NB4 (cell line): ENCODE measurements around the gene EVI2A.
A peak's percentile ranks its signal among the peaks of the same experiment; 100 is the strongest.

ENCODE experiments used
- DNase-seq: peaks from one replicate; pipeline ENCODE4 v3.0.0; 2010; ENCODE audit warnings: low read depth
- H3K4me3 ChIP-seq: one replicate; pipeline ENCODE4 v1.5.1; 2011; ENCODE audit warnings: mild to moderate bottlenecking, low read depth, low read length, moderate library complexity
- MYC ChIP-seq: IDR thresholded peaks from 2 replicates; pipeline ENCODE4 v1.6.1; 2011; ENCODE audit warnings: low read depth, low read length
- POLR2A ChIP-seq: IDR thresholded peaks from 2 replicates; pipeline ENCODE4 v1.6.1; 2011; ENCODE audit warnings: mild to moderate bottlenecking; ENCODE audit not compliant: insufficient read length; ENCODE audit errors: extremely low read depth
- TF ChIP-seq, protein P1 (sequence below): IDR thresholded peaks from one replicate; pipeline ENCODE4 v1.5.1; 2012; ENCODE audit warnings: low read depth, low read length
- TF ChIP-seq, protein P2 (sequence below): IDR thresholded peaks from 2 replicates; pipeline ENCODE4 v1.6.1; 2011; ENCODE audit warnings: low read depth, low read length

Gene EVI2A

DNA sequence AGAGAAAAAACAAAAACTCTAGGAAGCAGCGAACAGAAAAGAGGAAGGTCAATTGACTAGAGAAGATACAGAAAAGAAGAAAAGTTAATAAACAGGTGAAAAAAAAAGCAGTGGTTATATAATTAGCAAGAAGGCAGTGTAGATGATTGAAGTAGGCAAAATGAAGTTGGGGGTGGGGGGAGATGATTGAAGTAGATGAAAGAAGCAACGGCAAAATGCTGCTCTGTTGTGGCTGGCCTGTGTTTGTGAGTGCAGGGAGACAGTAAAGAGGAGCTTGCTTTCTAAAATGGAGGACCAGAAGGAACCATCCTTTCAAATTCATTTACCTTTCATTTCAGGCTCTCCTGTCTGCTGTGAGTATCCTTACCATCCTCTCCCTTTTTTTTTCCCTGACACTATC is 11.2 kb downstream of the EVI2A start:
- DNase-seq, result peak; percentile 72
- TF ChIP-seq, protein P1, sequence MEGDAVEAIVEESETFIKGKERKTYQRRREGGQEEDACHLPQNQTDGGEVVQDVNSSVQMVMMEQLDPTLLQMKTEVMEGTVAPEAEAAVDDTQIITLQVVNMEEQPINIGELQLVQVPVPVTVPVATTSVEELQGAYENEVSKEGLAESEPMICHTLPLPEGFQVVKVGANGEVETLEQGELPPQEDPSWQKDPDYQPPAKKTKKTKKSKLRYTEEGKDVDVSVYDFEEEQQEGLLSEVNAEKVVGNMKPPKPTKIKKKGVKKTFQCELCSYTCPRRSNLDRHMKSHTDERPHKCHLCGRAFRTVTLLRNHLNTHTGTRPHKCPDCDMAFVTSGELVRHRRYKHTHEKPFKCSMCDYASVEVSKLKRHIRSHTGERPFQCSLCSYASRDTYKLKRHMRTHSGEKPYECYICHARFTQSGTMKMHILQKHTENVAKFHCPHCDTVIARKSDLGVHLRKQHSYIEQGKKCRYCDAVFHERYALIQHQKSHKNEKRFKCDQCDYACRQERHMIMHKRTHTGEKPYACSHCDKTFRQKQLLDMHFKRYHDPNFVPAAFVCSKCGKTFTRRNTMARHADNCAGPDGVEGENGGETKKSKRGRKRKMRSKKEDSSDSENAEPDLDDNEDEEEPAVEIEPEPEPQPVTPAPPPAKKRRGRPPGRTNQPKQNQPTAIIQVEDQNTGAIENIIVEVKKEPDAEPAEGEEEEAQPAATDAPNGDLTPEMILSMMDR, result no peak
- no peak for TF ChIP-seq MYC
- TF ChIP-seq, protein P2, sequence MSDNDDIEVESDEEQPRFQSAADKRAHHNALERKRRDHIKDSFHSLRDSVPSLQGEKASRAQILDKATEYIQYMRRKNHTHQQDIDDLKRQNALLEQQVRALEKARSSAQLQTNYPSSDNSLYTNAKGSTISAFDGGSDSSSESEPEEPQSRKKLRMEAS, result no peak
- no peak for TF ChIP-seq POLR2A
- H3K4me3 ChIP-seq, result peak overlapping the region; percentile 88

DNA sequence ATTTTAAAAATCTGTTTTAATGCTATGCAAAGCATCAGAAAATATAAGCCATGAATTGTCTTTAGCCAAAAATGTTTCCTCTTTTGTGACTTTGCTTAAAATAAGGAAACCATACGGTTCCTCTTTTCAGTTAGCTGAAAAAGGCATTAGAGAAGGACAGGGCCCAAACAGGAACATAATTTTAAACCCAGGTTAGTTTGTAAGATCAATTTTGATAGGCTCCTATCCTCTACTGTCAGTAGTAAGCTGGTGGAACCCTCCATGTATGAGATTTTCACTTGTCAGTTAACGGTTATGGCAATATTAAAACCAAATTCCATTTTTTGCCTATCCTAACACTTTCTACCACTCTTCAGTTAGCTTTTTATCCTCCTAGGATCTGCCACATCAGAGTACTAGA is 11.9 kb downstream of the EVI2A start:
- peak; percentile 17; the same call in 1 of the 2 replicates for TF ChIP-seq MYC
- TF ChIP-seq, protein P1, result no peak
- peak; percentile 91 for DNase-seq
- H3K4me3 ChIP-seq, result peak overlapping the region; percentile 88

DNA sequence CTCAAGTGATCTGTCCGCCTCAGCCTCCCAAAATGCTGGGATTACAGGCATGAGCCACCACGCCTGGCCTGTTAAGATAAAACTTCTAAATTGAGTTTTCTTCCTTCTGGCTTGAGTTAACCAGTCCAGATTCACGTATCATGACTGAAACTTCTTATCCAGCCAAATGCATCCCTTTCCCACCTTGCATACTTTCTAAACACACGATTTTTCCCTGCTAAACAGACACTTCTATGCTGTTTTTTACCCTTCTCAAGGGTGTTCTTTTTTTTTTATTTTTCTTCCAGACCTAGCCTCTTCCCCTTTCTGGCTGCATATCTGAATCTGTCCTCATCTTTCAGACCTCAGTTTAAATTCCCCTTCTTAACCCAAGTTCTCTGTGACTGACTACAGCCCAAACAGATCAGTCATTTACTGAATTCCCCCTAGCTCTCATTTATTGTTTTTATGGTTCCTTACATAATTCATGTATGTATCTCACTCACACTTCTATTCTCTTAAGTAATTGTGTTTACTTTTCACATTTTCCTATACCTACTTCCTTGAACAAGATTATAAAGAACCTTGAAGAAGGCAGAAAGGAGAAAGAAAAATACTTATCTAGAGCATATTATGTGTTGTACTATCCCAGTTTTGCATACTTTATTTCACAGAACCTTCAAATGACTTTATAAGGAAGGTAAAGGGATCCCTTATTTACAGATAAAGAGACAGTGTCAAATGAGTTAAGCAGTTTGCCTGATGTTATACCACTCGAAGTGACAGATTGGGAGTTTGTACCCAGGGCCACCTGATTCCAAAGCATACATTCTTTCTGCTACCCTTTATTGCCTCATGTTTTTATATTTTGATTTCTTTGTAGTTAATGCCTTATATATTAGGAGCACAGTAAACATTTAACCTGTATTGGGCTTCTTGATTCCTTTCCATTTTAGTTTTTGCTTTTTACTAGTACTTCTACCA is 12.8 kb downstream of the EVI2A start:
- TF ChIP-seq, protein P1, result no peak
- TF ChIP-seq POLR2A (no peak), MYC (no peak)
- TF ChIP-seq, protein P2, result no peak
- DNase-seq, result peak; percentile 77
- H3K4me3 ChIP-seq, result peak overlapping the region; percentile 88

DNA sequence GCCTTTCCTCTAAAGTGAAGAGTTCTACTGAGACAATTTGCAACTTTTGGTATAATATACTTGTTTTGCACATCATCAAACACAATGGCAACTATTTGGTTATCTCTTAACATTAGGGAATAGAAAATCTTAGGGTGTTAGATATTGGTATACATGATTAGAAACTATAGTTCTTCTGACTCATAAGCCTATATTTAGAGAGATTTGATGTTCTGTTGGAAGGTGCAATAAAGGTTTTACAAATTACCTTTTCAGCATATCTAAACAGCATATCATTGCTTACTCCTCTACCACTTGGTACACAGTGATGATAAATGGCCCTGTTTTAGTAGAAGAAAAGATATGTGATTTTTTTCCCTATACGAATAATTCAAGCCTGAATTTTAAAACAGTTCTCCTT is 13.8 kb downstream of the EVI2A start:
- peak overlapping the region; percentile 7 for H3K4me3 ChIP-seq
- DNase-seq, result no peak
- TF ChIP-seq POLR2A (no peak), MYC (no peak)
- TF ChIP-seq, protein P2, result no peak
- TF ChIP-seq, protein P1, result no peak

DNA sequence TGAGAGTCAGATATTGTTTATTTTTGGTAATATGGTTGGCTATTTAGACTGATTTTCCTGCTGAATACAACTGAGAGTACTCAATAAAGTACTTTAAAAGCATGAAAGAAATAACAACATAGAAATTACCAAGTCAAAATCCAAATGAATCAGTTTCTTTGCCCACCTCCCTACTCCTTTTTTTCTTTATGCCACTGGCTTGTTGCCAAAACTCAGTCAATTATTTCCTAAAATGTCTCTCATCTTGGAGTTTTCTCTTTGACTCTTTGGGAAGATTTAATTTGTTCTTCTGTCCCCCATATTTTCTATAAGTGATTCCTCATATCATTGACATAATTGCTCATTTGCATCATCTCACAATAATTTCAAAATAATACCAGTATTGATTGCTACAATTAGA is 21.8 kb downstream of the EVI2A start:
- H3K4me3 ChIP-seq, result no peak overlapping the region
- DNase-seq, result no peak
- TF ChIP-seq, protein P1, result no peak
- no peak for TF ChIP-seq MYC
- TF ChIP-seq POLR2A, result no peak
- TF ChIP-seq, protein P2, result no peak
